IMR-90 (cell line): ENCODE measurements around the gene LYPD5. TPM values are rescaled to one million over a fixed set of nuclear protein-coding genes. Genes with fewer than 3 reads are reported as not detected.

Experiments used
- ATAC-seq: fragments of 200-7000 bp; cut with Tn5 transposase; 2 replicates; pipeline ENCODE4 v1.9.1; 2020; ENCODE audit warnings: low read depth, mild to moderate bottlenecking, moderate library complexity
- BruUV-seq: library from RNA; stranded (reverse); fragments of 400-500 nt; replicated peaks from 2 replicates; lab custom pipeline; 2021; lab: Mats Ljungman, UMichigan
- CTCF ChIA-PET: fragments of 300-600 bp; formaldehyde crosslinking; extraction: SDS; loops from one replicate; lab custom pipeline; 2021; ENCODE audit warnings: antibody characterized with exemption; lab: Yijun Ruan, JAX
- POLR2A ChIA-PET: fragments of 300-600 bp; sonication (Branson Sonifier 250); formaldehyde crosslinking; loops from one replicate; lab custom pipeline; 2022; ENCODE audit warnings: antibody characterized with exemption; ENCODE audit not compliant: unreplicated experiment; lab: Charles Lee
- DNase-seq: peaks from one replicate; pipeline ENCODE4 v3.0.0; 2013
- H2AFZ ChIP-seq: replicated peaks from 2 replicates; pipeline ENCODE3; 2013; ENCODE audit warnings: low read length, mild to moderate bottlenecking; ENCODE audit not compliant: poor library complexity
- H2AK5ac ChIP-seq: 2 replicates; pipeline ENCODE4 v1.6.1; 2013; ENCODE audit warnings: low read depth, low read length, inconsistent platforms
- H2AK9ac ChIP-seq: replicated peaks from 2 replicates; pipeline ENCODE3; 2013; ENCODE audit warnings: mild to moderate bottlenecking, low read depth, low read length, moderate library complexity; ENCODE audit not compliant: poor library complexity
- H2BK120ac ChIP-seq: 2 replicates; pipeline ENCODE4 v1.6.1; 2013; ENCODE audit warnings: low read depth, low read length, inconsistent platforms
- H2BK15ac ChIP-seq: 3 replicates; pipeline ENCODE4 v1.6.1; 2013; ENCODE audit warnings: low read depth, low read length, inconsistent platforms
- H2BK20ac ChIP-seq: 2 replicates; pipeline ENCODE4 v1.6.1; 2013; ENCODE audit warnings: low read depth, mild to moderate bottlenecking, inconsistent platforms, low read length, moderate library complexity
- H2BK5ac ChIP-seq: 2 replicates; pipeline ENCODE4 v1.6.1; 2013; ENCODE audit warnings: mild to moderate bottlenecking, low read depth, low read length, inconsistent platforms; ENCODE audit not compliant: poor library complexity, severe bottlenecking
- H3K14ac ChIP-seq: replicated peaks from 2 replicates; pipeline ENCODE4 v1.6.1; 2013; ENCODE audit warnings: low read depth, low read length, inconsistent platforms
- H3K18ac ChIP-seq: 2 replicates; pipeline ENCODE4 v1.6.1; 2013; ENCODE audit warnings: low read depth, low read length, control low read depth
- H3K23ac ChIP-seq: 2 replicates; pipeline ENCODE4 v1.6.1; 2013; ENCODE audit warnings: low read depth, low read length, inconsistent platforms
- H3K27ac ChIP-seq: 2 replicates; pipeline ENCODE4 v1.5.1; 2013; ENCODE audit warnings: mild to moderate bottlenecking, control low read depth, low read length; ENCODE audit not compliant: insufficient read depth
- H3K27me3 ChIP-seq: 2 replicates; pipeline ENCODE4 v1.6.1; 2013; ENCODE audit warnings: low read length; ENCODE audit not compliant: control insufficient read depth, insufficient read depth
- H3K36me3 ChIP-seq: 2 replicates; pipeline ENCODE4 v1.6.1; 2013; ENCODE audit warnings: low read length, mixed read lengths; ENCODE audit not compliant: control insufficient read depth, insufficient read depth
- H3K4ac ChIP-seq: 2 replicates; pipeline ENCODE4 v1.6.1; 2013; ENCODE audit warnings: low read depth, low read length, inconsistent platforms
- H3K4me1 ChIP-seq: 2 replicates; pipeline ENCODE4 v1.6.1; 2013; ENCODE audit warnings: low read length, mixed read lengths; ENCODE audit not compliant: control insufficient read depth, insufficient read depth
- H3K4me2 ChIP-seq: 2 replicates; pipeline ENCODE4 v1.6.1; 2013; ENCODE audit warnings: low read depth, mild to moderate bottlenecking, control low read depth, low read length, moderate library complexity
- H3K4me3 ChIP-seq: 2 replicates; pipeline ENCODE4 v1.5.1; 2013; ENCODE audit warnings: low read depth, mild to moderate bottlenecking, control low read depth, low read length, moderate library complexity; ENCODE audit not compliant: insufficient read depth
- H3K56ac ChIP-seq: 2 replicates; pipeline ENCODE4 v1.6.1; 2013; ENCODE audit warnings: low read length, inconsistent platforms; ENCODE audit not compliant: insufficient read depth; ENCODE audit errors: extremely low read depth
- H3K79me1 ChIP-seq, 2 experiments: 2 replicates each; pipeline ENCODE4 v1.6.1; 2013; ENCODE audit warnings: low read length in 2 of 2, inconsistent platforms in 1 of 2, low read depth in 1 of 2
- H3K9ac ChIP-seq: 2 replicates; pipeline ENCODE4 v1.6.1; 2013; ENCODE audit warnings: low read depth, low read length, control low read depth
- H3K9me1 ChIP-seq: 2 replicates; pipeline ENCODE4 v1.6.1; 2013; ENCODE audit warnings: low read length, inconsistent platforms; ENCODE audit not compliant: insufficient read depth
- H3K9me3 ChIP-seq: 2 replicates; pipeline ENCODE4 v1.6.1; 2013; ENCODE audit warnings: low read length; ENCODE audit not compliant: control insufficient read depth, insufficient read depth
- H4K20me1 ChIP-seq: 2 replicates; pipeline ENCODE4 v1.6.1; 2013; ENCODE audit warnings: low read length, inconsistent platforms; ENCODE audit not compliant: insufficient read depth
- H4K5ac ChIP-seq: 2 replicates; pipeline ENCODE4 v1.6.1; 2013; ENCODE audit warnings: mild to moderate bottlenecking, low read depth, low read length, control low read depth
- H4K8ac ChIP-seq, 2 experiments: 2 replicates each; pipeline ENCODE4 v1.6.1; 2013; ENCODE audit warnings: low read depth in 2 of 2, low read length in 2 of 2, control low read depth in 1 of 2, inconsistent platforms in 1 of 2
- H4K91ac ChIP-seq: 2 replicates; pipeline ENCODE4 v1.6.1; 2013; ENCODE audit warnings: low read depth, low read length, inconsistent platforms; ENCODE audit not compliant: insufficient read depth
- FOS ChIP-seq: fragments of 150-350 bp; IDR thresholded peaks from 2 replicates; pipeline ENCODE4 v1.6.1; 2016; ENCODE audit warnings: low read depth, low read length
- SMC3 ChIP-seq: fragments of 150-350 bp; IDR thresholded peaks from 2 replicates; pipeline ENCODE4 v1.6.1; 2016; ENCODE audit warnings: low read depth, mild to moderate bottlenecking, antibody characterized with exemption, low read length, moderate library complexity
- WGBS, 2 experiments: methylation state at CpG; one replicate each; pipeline versions ENCODE4 v1.1.5 to v1.1.7; 2013; ENCODE audit warnings: missing lambda C conversion rate in 2 of 2; ENCODE audit not compliant: insufficient read length in 1 of 2; ENCODE audit errors: extremely low coverage in 2 of 2; 5-methylcytosine and 5-hydroxymethylcytosine counted together
- dilution Hi-C: fragments of 300-500 bp; cut with HindIII; formaldehyde crosslinking; loops from one replicate; pipeline ENCODE4 v1.14.3; 2018; ENCODE audit warnings: low sequenced_read_pairs; ENCODE audit not compliant: unreplicated experiment
- in situ Hi-C: fragments of 300-500 bp; cut with MboI; formaldehyde crosslinking; loops from 3 replicates; pipeline ENCODE4 v1.14.3; 2019; ENCODE audit warnings: low sequenced_read_pairs, inconsistent platforms, mixed read lengths
- intact Hi-C: fragments of 100-400 bp; cut with micrococcal nuclease; formaldehyde crosslinking; loops from 2 replicates; pipeline ENCODE4 v1.10.0; 2022
- polyA plus RNA-seq, 3 experiments: library from polyadenylated mRNA; depleted of rRNA; stranded (reverse); fragments of >200 nt; gene quantifications; 2 replicates each; pipeline ENCODE4 v1.2.3, GENCODE V29; 2012; ENCODE audit warnings: low replicate concordance in 1 of 3
- total RNA-seq: library from RNA; depleted of rRNA; stranded (reverse); fragments of >200 nt; gene quantifications from 2 replicates; pipeline ENCODE4 v1.2.3, GENCODE V29; 2012

The LYPD5 gene
- total and polyA plus RNA-seq, 2 of the 4 experiments (the other 2 are of a cell fraction), result 0.31 to 0.36 TPM

- no peak overlapping the region for H4K8ac ChIP-seq
- H2BK5ac ChIP-seq, result peak overlapping the region; percentile 47
- intact Hi-C loops, result no loop called here
- peak; percentile 74 for DNase-seq
- H3K9me1 ChIP-seq, result peaks cover 13% of the 10 kb centered on the region
- H3K36me3 ChIP-seq, result peaks cover 28% of the 10 kb centered on the region
- no peak overlapping the region for H3K27ac ChIP-seq
- no peak overlapping the region for H2BK15ac ChIP-seq
- H2BK120ac ChIP-seq, result no peak overlapping the region
- H3K9ac ChIP-seq, result no peak overlapping the region
- no peak overlapping the region for H4K5ac ChIP-seq
- no CpG with 5 or more reads among the region's 4 CpGs for WGBS, 2 experiments
- no peak for ATAC-seq
- H2AFZ ChIP-seq, result no peak overlapping the region
- H3K14ac ChIP-seq, result no peak overlapping the region
- no peak overlapping the region for H3K4me3 ChIP-seq
- H3K4me1 ChIP-seq, result peaks cover 11% of the 10 kb centered on the region
- no peak overlapping the region for H3K56ac ChIP-seq
- POLR2A ChIA-PET, result interaction anchor here (0.5 to 0.6 kb wide), 2 partner anchors 224 to 1054 kb away, joined by 5 to 9 read pairs; no protein-coding TSS in a partner anchor
- H3K9me3 ChIP-seq, result no peaks in the 10 kb centered on the region
- H2AK9ac ChIP-seq, result no peak overlapping the region
- H2BK20ac ChIP-seq, result no peak overlapping the region
- peaks cover 19 to 74% of the 10 kb centered on the region in 2 experiments for H3K79me1 ChIP-seq
- no peak overlapping the region for H3K4me2 ChIP-seq
- in situ Hi-C loops, result no loop called here
- CTCF ChIA-PET, result interaction anchor here (0.7 kb wide), 1 partner anchor 15 kb away, joined by 3 read pairs; no protein-coding TSS in a partner anchor
- no peak for TF ChIP-seq SMC3
- TF ChIP-seq FOS, result peak; percentile 43; the same call in 1 of the 2 replicates
- no peaks in the 10 kb centered on the region for H3K27me3 ChIP-seq
- peak overlapping the region; percentile 87; the same call in 1 of the 2 replicates for H2AK5ac ChIP-seq
- H4K20me1 ChIP-seq, result peaks cover 25% of the 10 kb centered on the region
- dilution Hi-C loops, result no loop called here
- H3K23ac ChIP-seq, result no peak overlapping the region
- BruUV-seq, result no TSS peak
- H3K18ac ChIP-seq, result no peak overlapping the region
- H3K4ac ChIP-seq, result no peak overlapping the region
- no peak overlapping the region for H4K91ac ChIP-seq
Observed at GRCh38 chr19:43751466-43752220, 50.6 kb downstream of the LYPD5 start.
